Tibial artery (tissue), 4 donors: ENCODE measurements around the gene ATG12.
A peak's percentile ranks its signal among the peaks of the same experiment; 100 is the strongest.

Experiments
- DNase-seq, 2 donors: peaks; one replicate each; pipeline ENCODE4 v3.0.0-alpha.2; 2019
- H3K27ac ChIP-seq, 2 donors: fragments of 200-600 bp; sonication (generic) in 1 of 2; 1 replicate in 1 of 2; 2 replicates in 1 of 2; pipeline ENCODE4 v1.5.1; 2018 to 2019; ENCODE audit warnings: mild to moderate bottlenecking in 1 of 2
- H3K27me3 ChIP-seq, 2 donors: fragments of 200-600 bp; sonication (generic) in 1 of 2; one replicate each; pipeline versions ENCODE4 v1.5.1 to v1.6.0; 2016 to 2019
- H3K36me3 ChIP-seq, 3 donors: fragments of 200-600 bp; sonication (generic) in 2 of 3; one replicate each; pipeline ENCODE4 v1.5.1; 2016 to 2019; ENCODE audit warnings: mild to moderate bottlenecking in 2 of 3
- H3K4me1 ChIP-seq, 4 donors: fragments of 200-600 bp; sonication (generic) in 2 of 4; 1 replicate in 3 of 4; 2 replicates in 1 of 4; pipeline ENCODE4 v1.5.1; 2016 to 2019
- H3K4me3 ChIP-seq, 2 donors: fragments of 200-600 bp; sonication (generic) in 1 of 2; 1 replicate in 1 of 2; 2 replicates in 1 of 2; pipeline ENCODE4 v1.5.1; 2018 to 2019; ENCODE audit warnings: mild to moderate bottlenecking in 2 of 2
- H3K9me3 ChIP-seq, 3 donors: fragments of 200-600 bp; sonication (generic) in 1 of 3; one replicate each; pipeline ENCODE4 v1.5.1; 2016 to 2019
- intact Hi-C: fragments of 100-400 bp; cut with DNase I; formaldehyde crosslinking; loops from one replicate; pipeline ENCODE4 v1.15.0; 2023; ENCODE audit warnings: low total_unique reads
- TF ChIP-seq, protein P1 (sequence below), 2 experiments: fragments of 200-600 bp in 1 of 2; fragments of 450-650 bp in 1 of 2; IDR thresholded peaks; one replicate each; pipeline ENCODE4 v1.5.1; 2017 to 2019; ENCODE audit warnings: antibody characterized with exemption in 2 of 2, mild to moderate bottlenecking in 1 of 2, moderate library complexity in 1 of 2

The ATG12 gene

DNA sequence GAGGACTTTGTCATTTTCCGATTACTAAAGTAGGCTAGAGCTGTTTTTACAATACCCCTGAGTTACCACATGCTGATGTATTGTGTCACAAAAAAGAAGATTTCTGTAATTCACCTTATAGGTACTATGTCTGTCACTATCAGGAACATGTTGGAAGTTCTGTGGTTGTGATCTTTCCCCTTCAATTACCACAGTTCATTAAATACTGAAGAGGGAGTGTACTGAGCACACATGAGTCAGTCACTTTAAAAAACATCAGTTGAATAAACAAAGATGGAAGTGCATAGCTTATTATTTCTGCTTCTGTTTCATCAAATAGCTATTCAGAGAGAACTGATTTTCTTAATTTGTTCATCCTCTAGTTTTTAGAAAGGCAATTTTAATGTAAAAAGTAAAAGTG is 32.0 kb upstream of the ATG12 start:
- Histone ChIP-seq H3K4me3 (no peak overlapping the region), H3K36me3 (peaks cover 18 to 20% (median 20%) of the 10 kb centered on the region in 3 donors), H3K27ac (no peak overlapping the region), H3K27me3 (no peaks in the 10 kb centered on the region), H3K4me1 (peaks cover 0 to 28% (median 2%) of the 10 kb centered on the region in 4 donors), H3K9me3 (no peaks in the 10 kb centered on the region)
- TF ChIP-seq, protein P1, sequence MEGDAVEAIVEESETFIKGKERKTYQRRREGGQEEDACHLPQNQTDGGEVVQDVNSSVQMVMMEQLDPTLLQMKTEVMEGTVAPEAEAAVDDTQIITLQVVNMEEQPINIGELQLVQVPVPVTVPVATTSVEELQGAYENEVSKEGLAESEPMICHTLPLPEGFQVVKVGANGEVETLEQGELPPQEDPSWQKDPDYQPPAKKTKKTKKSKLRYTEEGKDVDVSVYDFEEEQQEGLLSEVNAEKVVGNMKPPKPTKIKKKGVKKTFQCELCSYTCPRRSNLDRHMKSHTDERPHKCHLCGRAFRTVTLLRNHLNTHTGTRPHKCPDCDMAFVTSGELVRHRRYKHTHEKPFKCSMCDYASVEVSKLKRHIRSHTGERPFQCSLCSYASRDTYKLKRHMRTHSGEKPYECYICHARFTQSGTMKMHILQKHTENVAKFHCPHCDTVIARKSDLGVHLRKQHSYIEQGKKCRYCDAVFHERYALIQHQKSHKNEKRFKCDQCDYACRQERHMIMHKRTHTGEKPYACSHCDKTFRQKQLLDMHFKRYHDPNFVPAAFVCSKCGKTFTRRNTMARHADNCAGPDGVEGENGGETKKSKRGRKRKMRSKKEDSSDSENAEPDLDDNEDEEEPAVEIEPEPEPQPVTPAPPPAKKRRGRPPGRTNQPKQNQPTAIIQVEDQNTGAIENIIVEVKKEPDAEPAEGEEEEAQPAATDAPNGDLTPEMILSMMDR (IDR thresholded peaks at IDR 0.05), result no peak
- intact Hi-C loops, result no loop called here
- no peak for DNase-seq

GRCh38 chr5:115872447-115872846 is 31.1 kb upstream of the ATG12 start:
- intact Hi-C loops, result no loop called here
- TF ChIP-seq, protein P1 (IDR thresholded peaks at IDR 0.05), result no peak

GRCh38 chr5:115869256-115869795 is 28.0 kb upstream of the ATG12 start:
- TF ChIP-seq, protein P1 (IDR thresholded peaks at IDR 0.05), result no peak
- no peaks in the 10 kb centered on the region for H3K27me3 ChIP-seq
- H3K4me3 ChIP-seq, result no peak overlapping the region
- intact Hi-C loops, result no loop called here
- DNase-seq, result no peak
- H3K36me3 ChIP-seq, result peaks cover 18 to 20% (median 20%) of the 10 kb centered on the region in 3 donors
- H3K4me1 ChIP-seq, result peaks cover 0 to 28% (median 2%) of the 10 kb centered on the region in 4 donors
- no peak overlapping the region for H3K27ac ChIP-seq
- no peaks in the 10 kb centered on the region for H3K9me3 ChIP-seq

More at GRCh38 chr5:115872447-115872846, 31.1 kb upstream of the ATG12 start:
- Histone ChIP-seq H3K27me3 (no peaks in the 10 kb centered on the region), H3K4me1 (peaks cover 0 to 28% (median 2%) of the 10 kb centered on the region in 4 donors), H3K27ac (no peak overlapping the region), H3K36me3 (peaks cover 18 to 20% (median 20%) of the 10 kb centered on the region in 3 donors), H3K9me3 (no peaks in the 10 kb centered on the region), H3K4me3 (no peak overlapping the region)
- DNase-seq, result no peak

- no peak for DNase-seq
- peaks cover 0 to 70% (median 27%) of the 10 kb centered on the region in 4 donors for H3K4me1 ChIP-seq
- no peak overlapping the region for H3K4me3 ChIP-seq
- peak overlapping the region; percentile 34 to 55 for H3K27ac ChIP-seq
- no peaks in the 10 kb centered on the region for H3K9me3 ChIP-seq
- H3K36me3 ChIP-seq, result no peaks in the 10 kb centered on the region
- TF ChIP-seq, protein P1 (IDR thresholded peaks at IDR 0.05), result no peak
- H3K27me3 ChIP-seq, result no peaks in the 10 kb centered on the region
- intact Hi-C loops, result no loop called here
These were observed 18.0 kb upstream of the ATG12 start for GRCh38 chr5:115859378-115859777.

GRCh38 chr5:115858396-115858795 is 17.0 kb upstream of the ATG12 start:
- DNase-seq, result no peak
- TF ChIP-seq, protein P1 (IDR thresholded peaks at IDR 0.05), result no peak
- intact Hi-C loops, result no loop called here
- Histone ChIP-seq H3K4me3 (no peak overlapping the region), H3K27ac (peak overlapping the region; percentile 19 to 55), H3K4me1 (peaks cover 0 to 80% (median 27%) of the 10 kb centered on the region in 4 donors), H3K9me3 (no peaks in the 10 kb centered on the region), H3K27me3 (no peaks in the 10 kb centered on the region), H3K36me3 (no peaks in the 10 kb centered on the region)
